ENCODE measurements around the gene MGAT5.
"Not testable (repeated sequence)": the region's sequence is repeated elsewhere in the genome, so short reads cannot be mapped to it uniquely, and the experiment has no call there.

MGAT5 gene

DNA sequence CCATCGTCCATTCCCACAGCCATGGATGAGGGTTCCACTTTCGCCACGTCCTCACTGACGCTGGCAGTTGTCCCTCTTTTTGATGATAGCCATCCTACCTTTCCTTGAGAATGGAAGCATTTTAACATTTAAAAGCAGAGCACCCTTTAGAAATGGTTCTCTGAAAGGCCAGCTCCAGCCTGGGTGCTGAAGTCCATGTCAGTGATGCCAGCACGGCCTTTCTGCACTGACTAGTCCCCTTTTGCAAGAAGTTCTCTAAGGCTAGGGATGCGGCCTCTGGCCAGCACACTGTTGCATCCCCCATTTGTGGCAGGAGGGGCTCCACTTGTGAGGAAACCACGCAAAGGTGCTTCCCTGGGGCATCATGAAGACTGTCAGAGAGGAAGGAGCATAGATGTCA lies 203.5 kb downstream of the MGAT5 start:
- no peak for DNase-seq

GRCh38 chr2:134457765-134458472 lies 204.0 kb downstream of the MGAT5 start:
- DNase-seq, result no peak

- DNase-seq, result no peak
Measured at GRCh38 chr2:134458473-134458853, 204.6 kb downstream of the MGAT5 start.

DNA sequence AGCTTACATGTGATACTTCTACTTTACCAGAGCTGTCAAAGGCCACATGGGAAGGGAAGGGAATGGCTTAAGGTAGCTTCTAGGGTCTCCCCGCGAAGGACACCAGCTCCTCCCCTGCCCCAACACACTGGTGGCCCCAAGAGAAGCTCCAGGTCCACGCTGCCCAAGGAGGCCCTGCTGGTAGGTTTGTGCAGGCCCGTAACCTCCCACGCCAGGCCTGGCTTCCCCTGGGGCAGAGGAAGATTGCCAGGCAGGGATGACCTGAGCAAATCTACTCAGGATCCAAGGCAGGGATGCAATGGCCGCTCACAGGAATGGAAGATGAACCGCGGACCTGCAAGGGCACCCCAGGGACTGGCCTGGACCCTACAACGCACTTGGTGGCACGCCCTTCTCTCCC lies 205.1 kb downstream of the MGAT5 start:
- DNase-seq, result no peak

DNA sequence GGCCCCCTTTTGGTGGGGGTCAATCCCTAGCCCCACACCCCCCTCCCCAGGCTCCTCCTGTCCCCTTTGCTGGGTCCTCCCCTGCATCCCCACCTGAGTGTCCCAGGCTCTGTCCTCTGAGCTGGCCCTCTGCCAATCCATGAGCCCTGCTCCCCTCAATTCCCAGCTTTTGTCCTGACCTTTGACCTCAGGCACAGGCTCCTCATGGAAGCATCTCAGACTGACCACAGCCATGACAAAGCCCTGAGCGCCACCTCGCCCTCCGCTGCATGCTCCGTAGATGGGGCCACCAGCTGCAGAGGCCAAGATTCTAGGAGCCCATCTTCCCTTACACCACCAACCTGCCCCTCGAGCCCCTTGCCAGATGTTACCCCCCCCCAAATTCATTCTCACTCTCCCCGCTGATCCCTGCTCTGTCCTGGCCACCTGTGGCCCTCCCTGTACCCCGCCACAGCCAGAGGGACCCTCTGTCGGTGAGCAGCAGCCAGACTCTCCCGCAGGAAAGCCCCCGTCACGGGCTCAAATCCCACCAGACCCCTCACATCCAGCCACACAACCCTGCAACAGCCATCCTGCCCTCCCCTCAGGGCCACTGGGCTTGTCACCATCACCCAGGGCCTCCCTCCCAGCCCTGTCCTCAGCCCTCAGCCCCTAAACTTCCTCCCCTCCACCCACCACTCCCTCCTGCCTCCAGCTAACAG lies 206.0 kb downstream of the MGAT5 start:
- DNase-seq, result no peak

DNA sequence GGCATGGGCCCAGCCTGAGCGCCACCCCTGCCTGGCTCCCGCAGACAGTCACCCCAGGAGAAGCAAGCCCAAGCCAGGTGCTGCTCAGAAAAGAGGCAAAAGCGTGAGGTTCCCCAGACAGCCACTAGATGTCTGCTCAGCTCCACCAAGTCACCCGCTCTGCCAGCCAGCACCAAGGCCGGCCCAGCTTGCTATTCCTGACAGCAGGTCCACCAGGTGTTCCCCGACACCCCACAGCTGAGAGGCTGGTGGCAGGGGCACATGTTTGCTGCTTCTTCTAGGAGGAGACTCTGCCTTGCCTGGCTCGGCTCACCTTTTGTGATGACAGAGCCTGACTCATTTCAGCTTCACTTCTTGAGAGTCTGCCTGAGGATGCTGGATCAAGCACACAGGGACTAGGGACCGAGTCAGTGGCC lies 206.7 kb downstream of the MGAT5 start:
- DNase-seq, result peak; percentile 24

DNA sequence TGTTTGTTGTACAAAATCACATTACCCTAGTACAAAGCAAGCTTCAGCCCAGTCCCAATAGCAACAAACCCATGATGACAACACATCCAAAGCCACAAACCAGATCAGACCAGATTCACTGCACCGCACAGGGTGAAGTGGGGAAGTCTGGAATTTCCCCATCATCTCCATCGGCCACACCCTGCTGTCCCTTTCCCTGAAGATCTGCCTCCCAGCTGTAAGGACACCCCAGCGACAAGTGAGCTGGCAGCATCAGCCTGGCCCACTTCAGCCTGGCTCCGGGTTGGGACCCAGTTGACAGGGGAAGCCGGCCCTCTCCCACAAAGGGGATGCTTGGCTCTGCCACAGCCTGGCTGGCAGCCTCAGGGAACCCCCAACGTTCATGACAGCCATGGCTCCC lies 207.6 kb downstream of the MGAT5 start:
- no peak for DNase-seq

GRCh38 chr2:134462275-134462674 lies 208.4 kb downstream of the MGAT5 start:
- DNase-seq, result no peak

DNA sequence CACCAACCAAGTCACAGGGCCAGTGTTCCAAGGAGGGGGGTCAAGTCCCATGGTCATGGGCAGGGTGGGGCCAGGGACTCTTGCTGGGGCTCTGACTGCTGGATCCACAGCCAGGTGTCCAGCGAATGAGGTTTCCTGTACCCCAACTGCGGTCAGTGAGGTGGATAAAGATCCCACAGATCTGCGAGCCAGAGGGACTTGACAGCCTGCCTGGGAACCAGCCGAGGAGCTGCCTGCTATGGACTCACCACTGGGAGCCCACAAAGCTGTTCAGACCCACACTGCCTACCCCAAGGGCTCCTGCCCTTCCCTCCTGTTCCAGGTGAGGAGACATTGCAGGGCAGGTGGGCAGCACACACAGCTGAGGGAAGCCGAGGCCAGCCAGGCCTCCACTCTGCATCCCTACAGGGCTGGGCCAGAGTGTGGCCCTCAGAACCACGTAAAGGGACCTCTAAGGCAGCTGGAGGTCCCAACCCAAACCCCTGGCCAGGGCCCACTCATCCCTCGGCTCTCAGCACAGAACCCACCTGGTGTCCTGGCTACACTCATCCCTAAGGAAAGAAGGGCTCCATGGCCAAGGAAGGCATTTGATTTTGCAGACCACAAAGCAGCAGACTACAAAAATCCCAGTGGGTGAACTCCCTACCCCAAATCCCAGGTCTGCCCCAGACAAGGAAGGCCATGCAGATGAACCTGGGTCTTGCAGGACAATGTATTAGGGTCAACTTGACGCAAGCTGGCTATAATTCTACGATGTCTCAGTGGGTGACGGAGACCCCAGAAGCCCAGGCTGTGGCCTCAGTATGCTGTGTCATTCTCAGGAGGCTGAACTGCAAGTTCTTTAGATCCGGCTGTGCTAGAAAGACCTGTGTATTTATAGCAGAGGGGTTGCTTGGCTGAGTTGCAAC lies 209.2 kb downstream of the MGAT5 start:
- no peak for DNase-seq

GRCh38 chr2:134463699-134464022 lies 209.8 kb downstream of the MGAT5 start:
- no peak for DNase-seq

DNA sequence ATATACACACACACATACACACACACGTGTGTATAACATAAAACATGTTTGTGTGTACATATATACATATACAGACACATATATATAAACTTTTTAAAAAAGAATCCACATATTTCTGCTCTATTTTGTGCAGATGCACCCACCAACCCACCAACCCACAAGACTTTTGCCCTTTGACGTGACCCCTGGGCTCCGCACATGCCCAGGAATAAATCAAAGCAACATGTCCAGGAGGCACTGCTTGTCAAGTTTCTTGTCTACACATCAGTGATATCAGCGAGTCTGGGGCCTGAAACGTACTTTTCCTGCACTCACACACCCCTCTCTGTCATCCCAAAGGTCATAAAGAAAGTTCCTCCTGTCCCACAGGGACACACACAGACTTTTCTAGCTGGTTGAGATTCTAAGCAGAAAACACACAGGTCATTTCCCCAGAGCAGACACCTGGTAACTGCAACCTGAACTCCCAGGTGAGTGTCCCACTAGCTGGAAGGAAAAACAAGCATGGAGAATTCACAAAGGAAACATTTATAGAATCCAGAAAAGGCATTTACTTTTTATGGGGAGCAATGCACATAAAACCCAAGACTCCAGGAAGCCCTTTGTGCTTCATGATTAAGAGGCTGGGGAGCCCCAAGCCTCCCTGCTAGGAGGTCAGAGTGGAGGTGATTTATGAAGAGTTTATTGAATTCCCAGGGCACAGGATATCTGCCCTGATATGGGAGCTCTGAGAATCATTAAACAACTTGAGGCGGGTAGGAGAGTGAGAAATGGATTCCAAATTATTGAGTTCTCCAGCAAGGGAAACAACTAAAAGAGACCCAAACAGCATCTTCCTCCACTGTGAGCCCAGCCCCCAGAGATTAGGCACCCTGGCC lies 211.6 kb downstream of the MGAT5 start:
- no peak for DNase-seq

DNA sequence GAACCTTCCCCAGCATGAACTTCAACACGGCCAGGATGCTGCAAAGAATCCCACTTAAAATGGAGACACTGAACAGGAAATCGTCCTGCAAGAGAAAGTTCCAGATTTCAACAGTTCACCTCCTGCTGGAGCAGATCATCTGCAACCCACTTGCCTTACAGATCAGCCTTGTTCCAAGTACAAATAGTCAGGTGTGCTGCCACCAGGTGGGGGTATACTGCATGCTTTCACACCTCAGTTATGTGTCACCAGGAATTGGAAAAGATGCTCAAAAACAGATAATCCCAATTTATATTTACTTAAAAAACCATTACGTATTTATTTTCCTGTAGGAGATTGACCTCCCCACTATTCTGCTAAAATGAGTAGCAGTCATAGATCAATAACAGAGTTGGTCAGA lies 212.3 kb downstream of the MGAT5 start:
- peak; percentile 8 for DNase-seq

DNA sequence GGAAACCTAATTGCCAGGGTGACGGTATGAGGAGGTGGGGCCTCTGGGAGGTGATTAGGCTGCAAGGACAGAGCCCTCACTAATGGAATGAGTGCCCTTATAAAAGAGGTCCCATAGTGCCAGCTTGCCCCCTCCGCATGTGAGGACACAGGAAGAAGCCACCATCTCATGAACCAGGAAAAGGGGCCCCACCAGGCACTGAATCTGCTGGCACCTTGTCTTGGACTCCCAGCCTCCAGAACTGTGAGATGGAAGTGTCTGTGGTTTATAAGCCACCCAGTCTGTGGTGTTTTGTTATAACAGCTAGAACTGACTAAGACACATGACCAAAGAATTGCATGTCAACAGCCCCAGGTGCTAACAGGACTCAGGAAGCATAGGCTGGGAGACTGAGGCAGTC lies 214.3 kb downstream of the MGAT5 start:
- DNase-seq, result no peak

- no peak for DNase-seq
Measured at GRCh38 chr2:134468776-134469175, 214.9 kb downstream of the MGAT5 start.

DNA sequence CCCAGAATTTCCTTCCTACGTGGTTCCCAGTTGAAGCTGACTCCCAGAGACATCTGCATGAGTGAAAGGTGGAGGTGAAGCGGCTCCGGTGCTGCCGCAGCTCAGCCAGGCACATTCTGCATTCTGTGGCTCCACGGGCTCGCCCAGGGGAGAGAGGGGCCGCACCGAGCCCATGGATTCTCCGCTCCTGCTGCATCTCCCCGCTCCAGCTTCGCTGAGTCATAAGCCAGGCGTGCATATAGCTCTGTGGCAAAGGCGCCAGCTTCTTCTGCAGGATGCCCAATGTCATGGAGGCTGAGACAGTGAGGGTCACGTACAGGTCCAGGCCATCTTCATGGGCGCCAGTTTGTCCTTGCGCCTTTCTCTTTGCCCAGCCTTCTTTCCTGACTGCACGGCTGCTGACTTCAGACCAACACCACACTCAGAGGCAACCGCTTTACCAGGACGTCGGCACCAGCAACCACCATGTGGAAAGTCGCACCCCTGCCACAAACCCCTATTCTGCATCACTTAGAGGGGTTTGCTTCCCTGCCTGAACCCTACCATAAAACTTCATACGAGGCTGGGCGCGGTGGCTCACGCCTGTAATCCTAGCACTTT lies 215.7 kb downstream of the MGAT5 start:
- no peak for DNase-seq

DNA sequence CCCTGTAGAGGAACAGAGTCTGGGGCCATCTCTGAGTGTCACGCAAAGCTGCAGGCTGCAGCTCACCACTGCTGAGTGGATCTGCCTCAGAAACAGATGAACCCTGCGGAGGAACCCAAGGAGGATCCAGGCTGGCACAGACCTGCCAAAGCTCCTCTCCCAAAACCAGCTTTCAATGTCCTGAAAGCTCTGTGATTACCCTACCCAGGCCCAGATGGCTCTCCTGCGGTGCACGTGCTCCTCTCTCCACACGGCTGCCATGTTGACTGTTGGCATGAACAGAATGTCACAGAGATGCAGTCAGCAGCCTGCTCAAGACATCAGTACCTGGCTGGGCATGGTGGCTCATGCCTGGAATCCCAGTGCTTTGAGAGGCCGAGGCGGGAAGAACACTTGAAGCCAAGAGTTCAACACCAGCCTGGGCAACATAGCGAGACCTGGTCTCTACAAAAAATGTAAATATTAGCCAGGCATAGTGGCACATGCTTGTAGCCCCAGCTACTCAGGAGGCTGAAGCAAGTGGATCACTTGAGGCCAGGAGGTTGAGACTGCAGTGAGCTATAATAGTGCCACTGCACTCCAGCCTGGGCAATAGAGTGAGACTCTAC lies 216.8 kb downstream of the MGAT5 start:
- no peak for DNase-seq

DNA sequence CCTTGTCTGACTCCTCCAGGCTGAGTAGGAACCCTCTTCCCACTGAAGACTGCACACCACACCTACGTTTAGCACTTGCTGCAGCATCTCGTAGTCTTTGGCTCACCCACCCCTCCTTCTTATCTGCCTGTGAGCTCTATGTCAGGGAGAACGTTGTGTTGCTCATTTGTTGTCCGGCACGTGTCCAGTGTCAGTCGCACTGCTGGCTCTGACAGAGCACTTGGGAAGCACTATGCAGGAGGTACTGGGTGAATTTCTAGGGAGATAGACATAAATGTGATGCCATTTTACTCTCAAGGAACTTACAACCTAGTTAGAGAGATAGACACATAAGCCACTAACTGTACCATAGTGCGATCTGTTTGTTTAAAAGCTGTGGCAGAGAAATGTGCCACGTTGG lies 223.1 kb downstream of the MGAT5 start:
- not testable (repeated sequence) for DNase-seq

DNA sequence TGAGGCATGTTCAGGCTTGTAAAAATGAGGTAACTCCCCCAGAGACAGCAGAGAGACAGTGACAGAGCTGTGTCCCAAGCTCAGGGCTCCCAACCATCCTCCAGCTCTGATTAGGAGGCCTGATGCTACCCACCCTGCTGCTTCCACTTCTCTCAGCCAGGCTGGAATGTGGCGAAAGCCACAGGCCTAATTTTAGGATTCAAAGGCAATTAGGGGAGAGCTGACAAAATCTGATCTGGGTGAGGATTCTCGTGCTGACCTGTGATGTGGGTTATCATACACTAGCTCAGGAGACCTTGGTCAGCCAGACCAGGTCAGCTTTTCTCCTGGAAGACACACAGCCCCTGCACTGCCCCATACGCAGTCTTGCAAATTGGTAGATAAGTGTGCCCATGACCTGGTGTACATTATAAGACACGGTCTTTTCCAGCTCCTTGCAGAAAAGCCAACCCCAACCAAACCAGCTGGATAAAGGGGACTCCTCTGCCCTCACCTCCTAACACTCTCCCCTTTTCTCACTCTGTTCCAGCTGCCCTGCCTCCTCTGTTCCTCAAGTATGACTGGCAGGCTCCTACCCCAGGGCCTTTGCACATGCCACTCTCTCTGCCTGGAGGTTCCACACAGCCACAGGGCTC lies 225.9 kb downstream of the MGAT5 start:
- no peak for DNase-seq

DNA sequence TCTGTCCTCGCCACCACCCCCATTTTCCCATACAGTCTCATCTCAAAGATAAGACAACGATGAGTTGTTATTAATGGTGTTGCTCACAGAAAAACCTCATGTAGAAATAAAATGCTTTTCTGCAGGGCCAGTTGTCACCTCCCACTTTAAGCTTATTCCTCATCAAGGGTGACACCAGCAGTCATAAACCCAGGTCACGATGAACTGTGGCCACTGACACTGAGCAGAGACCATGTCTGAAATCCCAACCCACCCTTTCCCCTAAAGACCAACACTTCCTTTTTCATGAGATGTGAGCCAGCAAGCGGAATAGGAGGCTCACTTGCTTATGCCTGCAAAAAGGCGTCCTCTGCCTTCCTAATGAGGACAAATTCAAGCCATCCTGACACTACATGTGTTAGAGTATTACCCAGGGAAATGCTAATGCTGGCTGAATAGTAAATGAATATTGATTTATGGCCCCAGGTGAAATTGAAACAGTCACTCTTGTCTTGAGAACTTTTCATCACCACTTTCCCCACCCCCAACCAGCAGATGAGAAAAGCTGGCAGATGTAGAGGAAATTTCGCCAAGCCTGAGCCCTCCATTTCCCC lies 228.4 kb downstream of the MGAT5 start:
- no peak for DNase-seq

GRCh38 chr2:134482766-134483340 lies 229.0 kb downstream of the MGAT5 start:
- no peak for DNase-seq
